HEK293 (cell line): ENCODE data around the gene ANKRD6.

ENCODE experiments used
- CTCF ChIA-PET: fragments of 350-600 bp; formaldehyde crosslinking; extraction: SDS; loops from one replicate; lab custom pipeline; 2021; ENCODE audit warnings: antibody characterized with exemption; lab: Yijun Ruan, JAX
- POLR2A ChIA-PET: fragments of 300-600 bp; formaldehyde crosslinking; extraction: SDS; loops from one replicate; lab custom pipeline; 2020; ENCODE audit warnings: antibody characterized with exemption, inconsistent platforms; lab: Yijun Ruan, JAX
- H3K27ac ChIP-seq: fragments of 200-500 bp; sonication (Bioruptor generic); 2 replicates; pipeline ENCODE4 v1.5.1; 2014; ENCODE audit warnings: low read depth, low read length, control low read depth, inconsistent platforms; ENCODE audit errors: extremely low read depth
- H3K36me3 ChIP-seq, 2 experiments: fragments of 200-500 bp in 1 of 2; sonication (Bioruptor generic) in 1 of 2; 1 replicate in 1 of 2; 2 replicates in 1 of 2; pipeline ENCODE4 v1.5.1; 2014 to 2017; ENCODE audit warnings: inconsistent platforms in 2 of 2, low read length in 2 of 2; ENCODE audit not compliant: control insufficient read depth in 2 of 2, insufficient read depth in 1 of 2
- H3K4me1 ChIP-seq: fragments of 200-500 bp; sonication (Bioruptor generic); 2 replicates; pipeline ENCODE4 v1.5.1; 2014; ENCODE audit warnings: mild to moderate bottlenecking, low read length, inconsistent platforms; ENCODE audit not compliant: control insufficient read depth, insufficient read depth
- H3K4me3 ChIP-seq: 2 replicates; pipeline ENCODE4 v1.5.1; 2011; ENCODE audit warnings: low read depth, mild to moderate bottlenecking, control low read depth, low read length, moderate library complexity
- H3K9me3 ChIP-seq: fragments of 200-500 bp; sonication (Bioruptor generic); 2 replicates; pipeline ENCODE4 v1.5.1; 2014; ENCODE audit warnings: low read depth, low read length, inconsistent platforms; ENCODE audit not compliant: control insufficient read depth, insufficient read depth
- GLI4 ChIP-seq: fragments of 450-650 bp; formaldehyde crosslinking; IDR thresholded peaks from 2 replicates; pipeline ENCODE4 v1.5.1; 2016; ENCODE audit warnings: missing biosample characterization, missing genetic modification characterization
- GLIS1 ChIP-seq: fragments of 450-650 bp; formaldehyde crosslinking; IDR thresholded peaks from 2 replicates; pipeline ENCODE4 v1.5.1; 2016; ENCODE audit warnings: missing biosample characterization, missing genetic modification characterization
- HIC1 ChIP-seq: fragments of 450-650 bp; formaldehyde crosslinking; IDR thresholded peaks from 2 replicates; pipeline ENCODE4 v1.5.1; 2016; ENCODE audit warnings: missing biosample characterization, missing genetic modification characterization
- HOXA7 ChIP-seq: sonication (generic); formaldehyde crosslinking; IDR thresholded peaks from 2 replicates; pipeline ENCODE4 v1.8.1; 2022; ENCODE audit warnings: missing genetic modification reagents, borderline replicate concordance
- KLF7 ChIP-seq: fragments of 450-650 bp; formaldehyde crosslinking; IDR thresholded peaks from 2 replicates; pipeline ENCODE4 v1.5.1; 2016; ENCODE audit warnings: missing biosample characterization, missing genetic modification characterization, borderline replicate concordance
- OSR2 ChIP-seq: fragments of 450-650 bp; formaldehyde crosslinking; IDR thresholded peaks from 2 replicates; pipeline ENCODE4 v1.5.1; 2016; ENCODE audit warnings: missing biosample characterization, missing genetic modification characterization
- PRDM6 ChIP-seq: fragments of 450-650 bp; formaldehyde crosslinking; IDR thresholded peaks from 2 replicates; pipeline ENCODE4 v1.5.1; 2017; ENCODE audit warnings: missing biosample characterization, missing genetic modification characterization
- SCRT1 ChIP-seq: fragments of 450-650 bp; formaldehyde crosslinking; IDR thresholded peaks from 2 replicates; pipeline ENCODE4 v1.5.1; 2016; ENCODE audit warnings: missing biosample characterization, missing genetic modification characterization, borderline replicate concordance
- SP7 ChIP-seq: fragments of 450-650 bp; formaldehyde crosslinking; IDR thresholded peaks from 2 replicates; pipeline ENCODE4 v1.5.1; 2016; ENCODE audit warnings: missing biosample characterization, missing genetic modification characterization
- TRIM28 ChIP-seq: IDR thresholded peaks from 2 replicates; pipeline ENCODE4 v1.6.1; 2011; ENCODE audit warnings: low read length, control low read depth, borderline replicate concordance
- TSHZ1 ChIP-seq: fragments of 450-650 bp; formaldehyde crosslinking; IDR thresholded peaks from 2 replicates; pipeline ENCODE4 v1.5.1; 2016; ENCODE audit warnings: missing biosample characterization, missing genetic modification characterization, borderline replicate concordance
- WT1 ChIP-seq: fragments of 450-650 bp; formaldehyde crosslinking; IDR thresholded peaks from 2 replicates; pipeline ENCODE4 v1.5.1; 2016; ENCODE audit warnings: missing biosample characterization, missing genetic modification characterization
- YY1 ChIP-seq: fragments of 450-650 bp; formaldehyde crosslinking; IDR thresholded peaks from 2 replicates; pipeline ENCODE4 v1.5.1; 2018; ENCODE audit warnings: missing biosample characterization, missing genetic modification characterization
- ZBTB17 ChIP-seq: fragments of 450-650 bp; formaldehyde crosslinking; IDR thresholded peaks from 2 replicates; pipeline ENCODE4 v1.5.1; 2016; ENCODE audit warnings: missing biosample characterization, missing genetic modification characterization
- ZBTB20 ChIP-seq: fragments of 450-650 bp; formaldehyde crosslinking; IDR thresholded peaks from 2 replicates; pipeline ENCODE4 v1.5.1; 2016; ENCODE audit warnings: missing biosample characterization, missing genetic modification characterization
- ZNF514 ChIP-seq: fragments of 450-650 bp; formaldehyde crosslinking; IDR thresholded peaks from 2 replicates; pipeline ENCODE4 v1.5.1; 2016; ENCODE audit warnings: missing biosample characterization, missing genetic modification characterization
- ZNF544 ChIP-seq: fragments of 450-650 bp; formaldehyde crosslinking; IDR thresholded peaks from 2 replicates; pipeline ENCODE4 v1.5.0; 2017; ENCODE audit warnings: missing biosample characterization, missing genetic modification characterization
- ZNF548 ChIP-seq: fragments of 450-650 bp; formaldehyde crosslinking; IDR thresholded peaks from 2 replicates; pipeline ENCODE4 v1.5.1; 2016; ENCODE audit warnings: missing biosample characterization, missing genetic modification characterization
- ZNF600 ChIP-seq: fragments of 450-650 bp; formaldehyde crosslinking; IDR thresholded peaks from 2 replicates; pipeline ENCODE4 v1.5.1; 2016; ENCODE audit warnings: missing biosample characterization, missing genetic modification characterization
- ZNF629 ChIP-seq: fragments of 450-650 bp; formaldehyde crosslinking; IDR thresholded peaks from 2 replicates; pipeline ENCODE4 v1.5.1; 2017; ENCODE audit warnings: missing biosample characterization, missing genetic modification characterization
- TF ChIP-seq, protein P1 (sequence below): fragments of 450-650 bp; formaldehyde crosslinking; IDR thresholded peaks from 2 replicates; pipeline ENCODE4 v1.5.1; 2017; ENCODE audit warnings: missing biosample characterization, missing genetic modification characterization

The ANKRD6 gene

GRCh38 chr6:89581689-89582088 lies 148.7 kb downstream of the ANKRD6 start:
- ChIA-PET POLR2A (no interaction called here), CTCF (no interaction called here)
- no peaks in the 10 kb centered on the region for H3K4me1 ChIP-seq
- H3K36me3 ChIP-seq: no peaks in the 10 kb centered on the region
- no peaks in the 10 kb centered on the region for H3K9me3 ChIP-seq
- TF ChIP-seq WT1: no peak
- no peak for TF ChIP-seq SCRT1 (tag by site-specific recombination)
- TF ChIP-seq YY1 (tag by site-specific recombination): no peak
- TF ChIP-seq, protein P1, sequence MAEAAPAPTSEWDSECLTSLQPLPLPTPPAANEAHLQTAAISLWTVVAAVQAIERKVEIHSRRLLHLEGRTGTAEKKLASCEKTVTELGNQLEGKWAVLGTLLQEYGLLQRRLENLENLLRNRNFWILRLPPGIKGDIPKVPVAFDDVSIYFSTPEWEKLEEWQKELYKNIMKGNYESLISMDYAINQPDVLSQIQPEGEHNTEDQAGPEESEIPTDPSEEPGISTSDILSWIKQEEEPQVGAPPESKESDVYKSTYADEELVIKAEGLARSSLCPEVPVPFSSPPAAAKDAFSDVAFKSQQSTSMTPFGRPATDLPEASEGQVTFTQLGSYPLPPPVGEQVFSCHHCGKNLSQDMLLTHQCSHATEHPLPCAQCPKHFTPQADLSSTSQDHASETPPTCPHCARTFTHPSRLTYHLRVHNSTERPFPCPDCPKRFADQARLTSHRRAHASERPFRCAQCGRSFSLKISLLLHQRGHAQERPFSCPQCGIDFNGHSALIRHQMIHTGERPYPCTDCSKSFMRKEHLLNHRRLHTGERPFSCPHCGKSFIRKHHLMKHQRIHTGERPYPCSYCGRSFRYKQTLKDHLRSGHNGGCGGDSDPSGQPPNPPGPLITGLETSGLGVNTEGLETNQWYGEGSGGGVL (tag by site-specific recombination): no peak
- TF ChIP-seq HIC1 (tag by site-specific recombination): no peak
- no peak for TF ChIP-seq ZNF544 (tag by site-specific recombination)
- no peak for TF ChIP-seq ZNF548 (tag by site-specific recombination)
- TF ChIP-seq ZNF514 (tag by site-specific recombination): no peak
- no peak for TF ChIP-seq GLI4 (tag by site-specific recombination)
- no peak overlapping the region for H3K27ac ChIP-seq
- H3K4me3 ChIP-seq: no peak overlapping the region

DNA sequence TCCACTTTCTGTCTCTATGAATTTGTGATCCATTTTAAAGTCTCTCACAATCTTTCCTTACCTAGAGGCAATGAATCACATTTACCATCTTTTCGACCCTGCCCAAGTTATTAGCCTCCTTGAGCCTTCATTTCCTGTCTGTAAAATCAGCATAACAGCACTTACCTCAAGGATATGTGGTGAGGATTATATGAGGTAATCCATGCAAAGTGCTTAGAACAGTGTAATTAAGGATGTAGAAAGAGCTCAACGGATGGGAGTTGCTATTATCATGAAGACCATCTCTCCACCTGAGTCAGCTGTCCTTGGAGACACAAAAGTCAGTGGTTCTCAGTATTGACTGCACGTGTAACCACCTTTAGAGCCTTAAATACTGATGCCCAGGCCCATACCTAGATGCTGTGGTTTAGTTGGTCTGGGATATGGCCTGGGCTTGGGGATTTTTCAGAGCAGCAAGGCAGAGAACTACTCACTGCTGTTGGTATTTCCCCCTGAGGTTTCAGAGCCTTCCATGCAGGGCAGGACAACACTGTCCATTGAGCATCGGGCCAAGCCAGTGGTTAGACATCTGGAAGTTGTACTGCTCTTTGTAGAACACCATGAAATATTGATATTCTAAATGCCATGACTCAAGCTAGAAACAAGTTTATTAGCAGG lies 149.8 kb downstream of the ANKRD6 start:
- TF ChIP-seq ZBTB17 (peak; percentile 40; the same call in 1 of the 2 replicates), TRIM28 (peak; percentile 80; the same call in 1 of the 2 replicates), ZBTB20 (tag by site-specific recombination) (peak; percentile 42; the same call in 1 of the 2 replicates), KLF7 (no peak), OSR2 (peak; percentile 45; the same call in 1 of the 2 replicates), GLIS1 (tag by site-specific recombination) (no peak), ZNF629 (peak; percentile 31; the same call in 1 of the 2 replicates), ZNF600 (tag by site-specific recombination) (peak; percentile 68), HOXA7 (CRISPR knock-in tag) (no peak), SP7 (tag by site-specific recombination) (peak; percentile 79), PRDM6 (peak; percentile 44), TSHZ1 (tag by site-specific recombination) (peak; percentile 11; the same call in 1 of the 2 replicates)
- Histone ChIP-seq H3K4me1 (no peaks in the 10 kb centered on the region), H3K27ac (no peak overlapping the region), H3K4me3 (no peak overlapping the region), H3K36me3 (no peaks in the 10 kb centered on the region), H3K9me3 (no peaks in the 10 kb centered on the region)
- ChIA-PET CTCF (interaction anchor here (0.9 to 1.4 kb wide), 2 partner anchors 210 to 211 kb away, joined by 3 to 5 read pairs; no protein-coding TSS in a partner anchor), POLR2A (no interaction called here)
